ENCODE measurements around the gene C1orf185.

DNA sequence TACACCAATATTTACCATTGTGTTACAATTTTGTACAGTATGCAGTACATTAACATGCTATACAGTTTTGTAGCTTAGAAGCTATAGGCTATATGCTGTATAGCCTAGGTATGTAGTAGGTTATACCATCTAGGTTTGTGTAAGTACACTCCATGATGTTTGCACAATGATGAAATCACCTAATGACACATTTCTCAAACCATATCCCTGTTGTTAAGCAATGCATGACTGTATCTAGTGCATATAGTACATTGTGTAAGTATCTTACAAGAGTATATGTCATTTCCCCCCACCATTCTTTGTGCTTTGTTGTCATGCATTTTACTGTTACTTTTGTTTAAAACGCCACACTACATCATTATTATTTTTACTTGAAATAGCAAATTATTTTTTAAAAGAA lies 68.3 kb downstream of the C1orf185 start:
- TF ChIP-seq, protein P1, sequence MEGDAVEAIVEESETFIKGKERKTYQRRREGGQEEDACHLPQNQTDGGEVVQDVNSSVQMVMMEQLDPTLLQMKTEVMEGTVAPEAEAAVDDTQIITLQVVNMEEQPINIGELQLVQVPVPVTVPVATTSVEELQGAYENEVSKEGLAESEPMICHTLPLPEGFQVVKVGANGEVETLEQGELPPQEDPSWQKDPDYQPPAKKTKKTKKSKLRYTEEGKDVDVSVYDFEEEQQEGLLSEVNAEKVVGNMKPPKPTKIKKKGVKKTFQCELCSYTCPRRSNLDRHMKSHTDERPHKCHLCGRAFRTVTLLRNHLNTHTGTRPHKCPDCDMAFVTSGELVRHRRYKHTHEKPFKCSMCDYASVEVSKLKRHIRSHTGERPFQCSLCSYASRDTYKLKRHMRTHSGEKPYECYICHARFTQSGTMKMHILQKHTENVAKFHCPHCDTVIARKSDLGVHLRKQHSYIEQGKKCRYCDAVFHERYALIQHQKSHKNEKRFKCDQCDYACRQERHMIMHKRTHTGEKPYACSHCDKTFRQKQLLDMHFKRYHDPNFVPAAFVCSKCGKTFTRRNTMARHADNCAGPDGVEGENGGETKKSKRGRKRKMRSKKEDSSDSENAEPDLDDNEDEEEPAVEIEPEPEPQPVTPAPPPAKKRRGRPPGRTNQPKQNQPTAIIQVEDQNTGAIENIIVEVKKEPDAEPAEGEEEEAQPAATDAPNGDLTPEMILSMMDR (IDR thresholded peaks at IDR 0.05): no peak
- TF ChIP-seq POLR2A (IDR thresholded peaks at IDR 0.05) (no peak), EP300 (IDR thresholded peaks at IDR 0.05) (no peak)

Measured in tibial nerve (tissue), 4 donors.